ENCODE results near the gene SEMA3E. TPM values are rescaled to one million over a fixed set of nuclear protein-coding genes. Genes with fewer than 3 reads are reported as not detected.

The SEMA3E gene
- polyA plus RNA-seq, 1 of the 3 experiments (the other 2 are of a cell fraction): under 0.01 TPM

GRCh38 chr7:83415840-83416239, 233.1 kb downstream of the SEMA3E start:
- H3K9ac ChIP-seq: no peak overlapping the region
- POLR2A ChIA-PET: no interaction called here
- peaks cover 0 to 4% of the 10 kb centered on the region in 2 experiments; a peak in 1 of 4 replicates for H3K4me1 ChIP-seq (ENCODE audit: control insufficient read depth in 1 of 2, insufficient read depth in 2 of 2, low read depth in 1 of 2, low read length in 1 of 2)
- H3K4me3 ChIP-seq (ENCODE audit: low read depth in 2 of 2, low read length in 1 of 2): no peak overlapping the region
- H3K4me2 ChIP-seq: no peak overlapping the region
- no peaks in the 10 kb centered on the region for H3K36me3 ChIP-seq (replicated peaks in 1 of 2; ENCODE audit: control insufficient read depth in 1 of 2, insufficient read depth in 2 of 2, low read length in 1 of 2)
- H4K20me1 ChIP-seq (ENCODE audit: insufficient read depth): no peaks in the 10 kb centered on the region
- no peak overlapping the region for H2AFZ ChIP-seq (ENCODE audit: low read depth)
- no peaks in the 10 kb centered on the region for H3K79me2 ChIP-seq (ENCODE audit: insufficient read depth)
- H3K27ac ChIP-seq (ENCODE audit: low read depth in 2 of 2, low read length in 1 of 2): no peak overlapping the region
- DNase-seq: no peak
- CTCF ChIA-PET: interaction anchor here (1.0 to 1.9 kb wide), 8 partner anchors 8 to 520 kb away, joined by 3 to 18 read pairs (median 4); no protein-coding TSS in a partner anchor
- H3K27me3 ChIP-seq (ENCODE audit: insufficient read depth): no peaks in the 10 kb centered on the region
- 33% methylated on average over 2 of the region's 2 CpGs for WGBS (ENCODE audit: low lambda C conversion rate)
- no peaks in the 10 kb centered on the region for H3K9me3 ChIP-seq
- no peaks in the 10 kb centered on the region for H3F3A ChIP-seq (replicated peaks; ENCODE audit: insufficient read depth)
- no peaks in the 10 kb centered on the region for H3K9me2 ChIP-seq
- TF ChIP-seq POLR2AphosphoS5 (IDR thresholded peaks at IDR 0.05; ENCODE audit: low read depth, low read length): no peak
- TF ChIP-seq TCF12 (IDR thresholded peaks at IDR 0.05): no peak
- peak; percentile 56; the same call in 1 of the 2 replicates for TF ChIP-seq RCOR1 (IDR thresholded peaks at IDR 0.05; ENCODE audit: low read length)
- TF ChIP-seq GATA2 (CRISPR knock-in tag; IDR thresholded peaks at IDR 0.05): peak; percentile 14; the same call in 1 of the 2 replicates
- TF ChIP-seq NRF1 (IDR thresholded peaks at IDR 0.05; ENCODE audit: low read depth, low read length): no peak
- no peak for TF ChIP-seq NFIC (IDR thresholded peaks at IDR 0.05; ENCODE audit: borderline replicate concordance)
- no peak for TF ChIP-seq SIN3A (IDR thresholded peaks at IDR 0.05; ENCODE audit: borderline replicate concordance, low read depth, low read length)
- TF ChIP-seq CHD2 (IDR thresholded peaks at IDR 0.05; ENCODE audit: low read length, partially characterized antibody): no peak
- TF ChIP-seq GABPA (IDR thresholded peaks at IDR 0.05; ENCODE audit: low read depth): no peak
- TF ChIP-seq ELF1 (IDR thresholded peaks at IDR 0.05): no peak
- TF ChIP-seq REST (IDR thresholded peaks at IDR 0.05; ENCODE audit: low read depth, low read length): peak; percentile 86
- TF ChIP-seq EZH2phosphoT487 (IDR thresholded peaks at IDR 0.05; ENCODE audit: borderline replicate concordance, low read depth): no peak
- TF ChIP-seq RXRA (IDR thresholded peaks at IDR 0.05; ENCODE audit: borderline replicate concordance, low read depth): no peak
- no peak for TF ChIP-seq MEF2A (IDR thresholded peaks at IDR 0.05; ENCODE audit: borderline replicate concordance, low read depth)
- no peak for TF ChIP-seq EP300 (IDR thresholded peaks at IDR 0.05; ENCODE audit: borderline replicate concordance in 1 of 2, low read depth in 1 of 2, low read length in 1 of 2)
- no peak for TF ChIP-seq TAF1 (IDR thresholded peaks at IDR 0.05; ENCODE audit: borderline replicate concordance, low read depth, low read length)
- no peak for TF ChIP-seq USF1 (IDR thresholded peaks at IDR 0.05; ENCODE audit: borderline replicate concordance, low read depth)

All from SK-N-SH (cell line).